ENCODE results near the gene GPR26.

GPR26 gene

GRCh38 chr10:123683459-123683858 is 17.3 kb downstream of the GPR26 start:
- Histone ChIP-seq H3K4me1 (ENCODE audit: control insufficient read depth, insufficient read depth, low read length) (no peaks in the 10 kb centered on the region), H3K9me3 (ENCODE audit: control insufficient read depth, insufficient read depth, low read depth, low read length) (no peaks in the 10 kb centered on the region), H3K4me3 (ENCODE audit: low read depth, low read length) (no peak overlapping the region), H3K36me3 (ENCODE audit: control insufficient read depth in 2 of 2, insufficient read depth in 1 of 2, low read length in 2 of 2) (no peaks in the 10 kb centered on the region), H3K27ac (ENCODE audit: extremely low read depth, low read depth, low read length) (no peak overlapping the region)
- ChIA-PET CTCF (no interaction called here), POLR2A (no interaction called here)
- TF ChIP-seq YY2 (tag by site-specific recombination; IDR thresholded peaks at IDR 0.05) (no peak), GLI2 (tag by site-specific recombination; IDR thresholded peaks at IDR 0.05; ENCODE audit: borderline replicate concordance, low read depth) (no peak), ZNF2 (tag by site-specific recombination; IDR thresholded peaks at IDR 0.05) (no peak), ZNF280D (tag by site-specific recombination; IDR thresholded peaks at IDR 0.05) (no peak), ZNF350 (tag by site-specific recombination; IDR thresholded peaks at IDR 0.05) (no peak), MEIS1 (CRISPR knock-in tag; IDR thresholded peaks at IDR 0.05; ENCODE audit: borderline replicate concordance) (no peak)

- H3K4me1 ChIP-seq (ENCODE audit: control insufficient read depth, insufficient read depth, low read length) = no peaks in the 10 kb centered on the region
- TF ChIP-seq ZNF202 (tag by site-specific recombination; IDR thresholded peaks at IDR 0.05; ENCODE audit: borderline replicate concordance) (no peak), ZBTB11 (tag by site-specific recombination; conservative IDR thresholded peaks at IDR 0.05; ENCODE audit: low read depth) (no peak), ZNF335 (tag by site-specific recombination; conservative IDR thresholded peaks at IDR 0.05) (no peak), ZBTB20 (tag by site-specific recombination; IDR thresholded peaks at IDR 0.05) (no peak), HOXC10 (CRISPR knock-in tag; IDR thresholded peaks at IDR 0.05) (no peak), ZNF366 (tag by site-specific recombination; conservative IDR thresholded peaks at IDR 0.05) (no peak), ZIC2 (tag by site-specific recombination; IDR thresholded peaks at IDR 0.05) (no peak), ZNF76 (tag by site-specific recombination; IDR thresholded peaks at IDR 0.05; ENCODE audit: borderline replicate concordance, low read depth) (no peak), ZNF16 (tag by site-specific recombination; IDR thresholded peaks at IDR 0.05; ENCODE audit: low read depth) (no peak), KLF17 (tag by site-specific recombination; IDR thresholded peaks at IDR 0.05) (no peak), PRDM1 (tag by site-specific recombination; IDR thresholded peaks at IDR 0.05) (no peak), GFI1B (tag by site-specific recombination; IDR thresholded peaks at IDR 0.05) (no peak), ZNF169 (tag by site-specific recombination; IDR thresholded peaks at IDR 0.05) (no peak), ZNF560 (tag by site-specific recombination; IDR thresholded peaks at IDR 0.05; ENCODE audit: borderline replicate concordance) (no peak), ZNF692 (tag by site-specific recombination; IDR thresholded peaks at IDR 0.05) (no peak), SP2 (tag by site-specific recombination; IDR thresholded peaks at IDR 0.05) (no peak), ZNF302 (tag by site-specific recombination; IDR thresholded peaks at IDR 0.05; ENCODE audit: low read depth) (no peak)
- ChIA-PET POLR2A (no interaction called here), CTCF (no interaction called here)
- H3K4me3 ChIP-seq (ENCODE audit: low read depth, low read length) = no peak overlapping the region
- no peaks in the 10 kb centered on the region for H3K36me3 ChIP-seq (ENCODE audit: control insufficient read depth in 2 of 2, insufficient read depth in 1 of 2, low read length in 2 of 2)
- no peaks in the 10 kb centered on the region for H3K9me3 ChIP-seq (ENCODE audit: control insufficient read depth, insufficient read depth, low read depth, low read length)
- no peak overlapping the region for H3K27ac ChIP-seq (ENCODE audit: extremely low read depth, low read depth, low read length)
These were observed 17.7 kb downstream of the GPR26 start for GRCh38 chr10:123683865-123684264.

All from HEK293 (cell line).